Measurements from ENCODE around the gene APOL3.

GRCh38 chr22:36194971-36195370, 34.4 kb upstream of the APOL3 start:
- TF ChIP-seq CTCF (IDR thresholded peaks at IDR 0.05 in 2 of 3, conservative IDR thresholded peaks at IDR 0.05 in 1 of 3; ENCODE audit: control insufficient read depth in 2 of 3, extremely low read depth in 1 of 3, insufficient read depth in 1 of 3, low read depth in 3 of 3, low read length in 3 of 3): peak; percentile 68 to 79 (median 78)
- TF ChIP-seq PKNOX1 (IDR thresholded peaks at IDR 0.05): no peak
- no peak for TF ChIP-seq PML (IDR thresholded peaks at IDR 0.05; ENCODE audit: low read length)
- no peak for TF ChIP-seq REST (IDR thresholded peaks at IDR 0.05; ENCODE audit: low read depth, low read length)
- no peak for TF ChIP-seq SP1 (IDR thresholded peaks at IDR 0.05; ENCODE audit: low read depth, low read length)
- no peak for TF ChIP-seq YY1 (IDR thresholded peaks at IDR 0.05; ENCODE audit: low read depth, low read length)
- TF ChIP-seq FOXM1 (IDR thresholded peaks at IDR 0.05; ENCODE audit: low read depth, low read length): no peak
- no peak for TF ChIP-seq POLR2A (IDR thresholded peaks at IDR 0.05; ENCODE audit: low read depth, low read length)
- no peak for TF ChIP-seq ZBTB33 (IDR thresholded peaks at IDR 0.05)
- TF ChIP-seq NR2C1 (IDR thresholded peaks at IDR 0.05): no peak
- TF ChIP-seq, protein P1, sequence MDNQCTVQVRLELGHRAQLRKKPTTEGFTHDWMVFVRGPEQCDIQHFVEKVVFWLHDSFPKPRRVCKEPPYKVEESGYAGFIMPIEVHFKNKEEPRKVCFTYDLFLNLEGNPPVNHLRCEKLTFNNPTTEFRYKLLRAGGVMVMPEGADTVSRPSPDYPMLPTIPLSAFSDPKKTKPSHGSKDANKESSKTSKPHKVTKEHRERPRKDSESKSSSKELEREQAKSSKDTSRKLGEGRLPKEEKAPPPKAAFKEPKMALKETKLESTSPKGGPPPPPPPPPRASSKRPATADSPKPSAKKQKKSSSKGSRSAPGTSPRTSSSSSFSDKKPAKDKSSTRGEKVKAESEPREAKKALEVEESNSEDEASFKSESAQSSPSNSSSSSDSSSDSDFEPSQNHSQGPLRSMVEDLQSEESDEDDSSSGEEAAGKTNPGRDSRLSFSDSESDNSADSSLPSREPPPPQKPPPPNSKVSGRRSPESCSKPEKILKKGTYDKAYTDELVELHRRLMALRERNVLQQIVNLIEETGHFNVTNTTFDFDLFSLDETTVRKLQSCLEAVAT (IDR thresholded peaks at IDR 0.05): no peak
